ENCODE results near the gene IFIT3.

DNA sequence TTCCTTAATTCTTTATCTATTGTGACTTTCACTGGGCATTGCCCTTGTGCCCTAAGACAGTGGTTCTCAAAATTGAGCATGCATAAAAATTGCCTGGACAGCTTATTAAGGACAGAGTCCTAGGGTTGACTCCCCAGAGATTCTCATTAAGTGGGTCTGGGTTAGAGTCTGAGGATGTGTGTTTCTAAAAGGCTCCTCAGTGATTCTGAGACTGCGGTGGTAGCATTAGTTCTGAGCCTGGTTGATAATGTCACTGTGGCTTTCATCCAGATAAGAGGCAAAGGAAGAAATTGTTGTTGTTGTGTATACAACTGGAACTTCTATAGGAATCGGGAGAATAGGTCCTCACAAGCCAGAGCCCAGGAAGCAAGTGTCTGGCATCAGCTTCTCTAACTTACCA, 24.6 kb upstream of the IFIT3 start:
- TF ChIP-seq, protein P1, sequence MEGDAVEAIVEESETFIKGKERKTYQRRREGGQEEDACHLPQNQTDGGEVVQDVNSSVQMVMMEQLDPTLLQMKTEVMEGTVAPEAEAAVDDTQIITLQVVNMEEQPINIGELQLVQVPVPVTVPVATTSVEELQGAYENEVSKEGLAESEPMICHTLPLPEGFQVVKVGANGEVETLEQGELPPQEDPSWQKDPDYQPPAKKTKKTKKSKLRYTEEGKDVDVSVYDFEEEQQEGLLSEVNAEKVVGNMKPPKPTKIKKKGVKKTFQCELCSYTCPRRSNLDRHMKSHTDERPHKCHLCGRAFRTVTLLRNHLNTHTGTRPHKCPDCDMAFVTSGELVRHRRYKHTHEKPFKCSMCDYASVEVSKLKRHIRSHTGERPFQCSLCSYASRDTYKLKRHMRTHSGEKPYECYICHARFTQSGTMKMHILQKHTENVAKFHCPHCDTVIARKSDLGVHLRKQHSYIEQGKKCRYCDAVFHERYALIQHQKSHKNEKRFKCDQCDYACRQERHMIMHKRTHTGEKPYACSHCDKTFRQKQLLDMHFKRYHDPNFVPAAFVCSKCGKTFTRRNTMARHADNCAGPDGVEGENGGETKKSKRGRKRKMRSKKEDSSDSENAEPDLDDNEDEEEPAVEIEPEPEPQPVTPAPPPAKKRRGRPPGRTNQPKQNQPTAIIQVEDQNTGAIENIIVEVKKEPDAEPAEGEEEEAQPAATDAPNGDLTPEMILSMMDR (IDR thresholded peaks at IDR 0.05; ENCODE audit: borderline replicate concordance, extremely low read depth, low read length, poor library complexity, severe bottlenecking), result no peak
- no peak for TF ChIP-seq EZH2 (IDR thresholded peaks at IDR 0.05; ENCODE audit: borderline replicate concordance, low read depth, low read length, severe bottlenecking)
